Measurements from ENCODE around the gene TADA2A. TPM values are rescaled to one million over a fixed set of nuclear protein-coding genes. Genes with fewer than 3 reads are reported as not detected.

TADA2A gene
- total RNA-seq, 1 experiment from 2014 or later, result 29.4 TPM

DNA sequence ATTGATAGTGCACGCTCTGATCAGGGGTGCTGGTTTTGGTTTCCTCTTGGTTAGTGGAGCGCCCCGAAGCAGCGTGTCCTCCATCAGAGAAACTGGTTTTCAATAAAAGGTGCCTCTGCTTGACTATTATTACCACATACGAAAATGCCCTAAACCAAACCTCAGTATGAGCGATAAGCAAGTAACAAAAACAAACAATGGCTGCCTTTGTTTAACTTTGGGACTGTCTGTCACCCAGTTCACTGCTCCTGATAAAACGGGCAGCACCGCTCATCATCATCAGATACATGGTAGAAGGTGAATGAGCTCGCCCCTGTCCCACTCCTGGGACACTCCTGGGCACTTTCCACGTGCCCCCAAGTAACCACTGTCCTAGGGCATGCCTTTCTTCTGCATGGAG is 107.0 kb downstream of the TADA2A start:
- H3K4me1 ChIP-seq, result peaks cover 10% of the 10 kb centered on the region; the same call in 1 of the 2 replicates
- no peak overlapping the region for H3K4me3 Mint-ChIP-seq (ENCODE audit: unreplicated experiment)
- intact Hi-C loops (cut with micrococcal nuclease; ENCODE audit: unreplicated experiment), result no loop called here
- no peaks in the 10 kb centered on the region for H3K27me3 ChIP-seq (replicated peaks; ENCODE audit: control insufficient read depth, insufficient read depth, low read length)
- POLR2A ChIA-PET, result no interaction called here
- H3K36me3 Mint-ChIP-seq (ENCODE audit: insufficient read depth, unreplicated experiment), result peaks cover 60% of the 10 kb centered on the region
- CTCF ChIA-PET, result no interaction called here
- H3K9me3 Mint-ChIP-seq (ENCODE audit: unreplicated experiment), result no peaks in the 10 kb centered on the region
- no peaks in the 10 kb centered on the region for H3K4me1 Mint-ChIP-seq (ENCODE audit: low read depth, unreplicated experiment)
- no peak overlapping the region for H3K4me3 ChIP-seq (ENCODE audit: low read depth, low read length)
- BruUV-seq (replicated peaks), result no TSS peak
- peaks cover 6% of the 10 kb centered on the region for H3K36me3 ChIP-seq (ENCODE audit: control insufficient read depth, insufficient read depth, low read length)
- no peak for DNase-seq
- TF ChIP-seq CTCF (IDR thresholded peaks at IDR 0.05; ENCODE audit: insufficient read depth in 1 of 2, low read depth in 1 of 2, low read length in 1 of 2, severe bottlenecking in 1 of 2, unreplicated experiment in 1 of 2), result no peak
- H3K9me3 ChIP-seq, result no peaks in the 10 kb centered on the region
- H3K27me3 Mint-ChIP-seq (ENCODE audit: insufficient read depth, unreplicated experiment), result no peaks in the 10 kb centered on the region
- no peak overlapping the region for H3K27ac Mint-ChIP-seq (ENCODE audit: unreplicated experiment)

- Histone ChIP-seq H3K4me3 (ENCODE audit: low read depth, low read length) (no peak overlapping the region), H3K27me3 (replicated peaks; ENCODE audit: control insufficient read depth, insufficient read depth, low read length) (no peaks in the 10 kb centered on the region), H3K36me3 (ENCODE audit: control insufficient read depth, insufficient read depth, low read length) (peaks cover 6% of the 10 kb centered on the region), H3K9me3 (no peaks in the 10 kb centered on the region), H3K4me1 (peaks cover 10% of the 10 kb centered on the region; the same call in 1 of the 2 replicates)
- ChIA-PET POLR2A (no interaction called here), CTCF (interaction anchor here (0.7 kb wide), 1 partner anchor 25 kb away, joined by 3 read pairs; no protein-coding TSS in a partner anchor)
- Mint-ChIP-seq H3K4me1 (ENCODE audit: low read depth, unreplicated experiment) (no peaks in the 10 kb centered on the region), H3K27me3 (ENCODE audit: insufficient read depth, unreplicated experiment) (no peaks in the 10 kb centered on the region), H3K4me3 (ENCODE audit: unreplicated experiment) (no peak overlapping the region), H3K9me3 (ENCODE audit: unreplicated experiment) (no peaks in the 10 kb centered on the region), H3K27ac (ENCODE audit: unreplicated experiment) (peak overlapping the region; percentile 53), H3K36me3 (ENCODE audit: insufficient read depth, unreplicated experiment) (peaks cover 62% of the 10 kb centered on the region)
- no peak for TF ChIP-seq CTCF (IDR thresholded peaks at IDR 0.05; ENCODE audit: insufficient read depth in 1 of 2, low read depth in 1 of 2, low read length in 1 of 2, severe bottlenecking in 1 of 2, unreplicated experiment in 1 of 2)
- BruUV-seq (replicated peaks), result no TSS peak
- no peak for DNase-seq
- intact Hi-C loops (cut with micrococcal nuclease; ENCODE audit: unreplicated experiment), result no loop called here
Measured at GRCh38 chr17:37516127-37516571, 109.5 kb downstream of the TADA2A start.

- no peaks in the 10 kb centered on the region for H3K27me3 Mint-ChIP-seq (ENCODE audit: insufficient read depth, unreplicated experiment)
- H3K27ac Mint-ChIP-seq (ENCODE audit: unreplicated experiment), result no peak overlapping the region
- BruUV-seq (replicated peaks), result TSS peak; percentile 11
- Histone ChIP-seq H3K27me3 (replicated peaks; ENCODE audit: control insufficient read depth, insufficient read depth, low read length) (no peaks in the 10 kb centered on the region), H3K36me3 (ENCODE audit: control insufficient read depth, insufficient read depth, low read length) (peaks cover 2% of the 10 kb centered on the region; the same call in 1 of the 2 replicates), H3K9me3 (no peaks in the 10 kb centered on the region), H3K4me1 (peaks cover 10% of the 10 kb centered on the region; the same call in 1 of the 2 replicates), H3K4me3 (ENCODE audit: low read depth, low read length) (no peak overlapping the region)
- H3K36me3 Mint-ChIP-seq (ENCODE audit: insufficient read depth, unreplicated experiment), result peaks cover 51% of the 10 kb centered on the region
- H3K9me3 Mint-ChIP-seq (ENCODE audit: unreplicated experiment), result no peaks in the 10 kb centered on the region
- no peak for DNase-seq
- POLR2A ChIA-PET, result no interaction called here
- intact Hi-C loops (cut with micrococcal nuclease; ENCODE audit: unreplicated experiment), result no loop called here
- H3K4me1 Mint-ChIP-seq (ENCODE audit: low read depth, unreplicated experiment), result no peaks in the 10 kb centered on the region
- TF ChIP-seq CTCF (IDR thresholded peaks at IDR 0.05; ENCODE audit: insufficient read depth in 1 of 2, low read depth in 1 of 2, low read length in 1 of 2, severe bottlenecking in 1 of 2, unreplicated experiment in 1 of 2), result no peak
- CTCF ChIA-PET, result no interaction called here
- no peak overlapping the region for H3K4me3 Mint-ChIP-seq (ENCODE audit: unreplicated experiment)
Measured at GRCh38 chr17:37517881-37518280, 111.2 kb downstream of the TADA2A start.
